ENCODE data around the gene GPR153.

Gene GPR153

GRCh38 chr1:6251233-6251632 lies 9.7 kb downstream of the GPR153 start:
- in situ Hi-C loops (cut with MboI; ENCODE audit: low sequenced_read_pairs), result loop anchor here (10.0 kb wide), 1 partner anchor 94 kb away; no protein-coding TSS in a partner anchor

- in situ Hi-C loops (cut with MboI; ENCODE audit: low sequenced_read_pairs), result loop anchor here (10.0 kb wide), 2 partner anchors 95 to 155 kb away; no protein-coding TSS in a partner anchor
These were observed 10.9 kb downstream of the GPR153 start for GRCh38 chr1:6249739-6250689.

GRCh38 chr1:6248932-6249738 lies 11.8 kb downstream of the GPR153 start:
- in situ Hi-C loops (cut with MboI; ENCODE audit: low sequenced_read_pairs), result loop anchor here (10.0 kb wide), 1 partner anchor 156 kb away; no protein-coding TSS in a partner anchor

GRCh38 chr1:6248161-6248776 lies 12.6 kb downstream of the GPR153 start:
- in situ Hi-C loops (cut with MboI; ENCODE audit: low sequenced_read_pairs), result loop anchor here (10.0 kb wide), 1 partner anchor 157 kb away; no protein-coding TSS in a partner anchor

GRCh38 chr1:6247651-6248050 lies 13.2 kb downstream of the GPR153 start:
- in situ Hi-C loops (cut with MboI; ENCODE audit: low sequenced_read_pairs), result loop anchor here (10.0 kb wide), 1 partner anchor 157 kb away; no protein-coding TSS in a partner anchor

GRCh38 chr1:6246497-6247467 lies 14.1 kb downstream of the GPR153 start:
- in situ Hi-C loops (cut with MboI; ENCODE audit: low sequenced_read_pairs), result loop anchor here (10.0 kb wide), 1 partner anchor 158 kb away; no protein-coding TSS in a partner anchor

GRCh38 chr1:6245869-6246496 lies 14.9 kb downstream of the GPR153 start:
- in situ Hi-C loops (cut with MboI; ENCODE audit: low sequenced_read_pairs), result loop anchor here (10.0 kb wide), 1 partner anchor 159 kb away; no protein-coding TSS in a partner anchor

- in situ Hi-C loops (cut with MboI; ENCODE audit: low sequenced_read_pairs), result loop anchor here (10.0 kb wide), 1 partner anchor 160 kb away; no protein-coding TSS in a partner anchor
These were observed 15.6 kb downstream of the GPR153 start for GRCh38 chr1:6245086-6245868.

GRCh38 chr1:6244401-6245049 lies 16.4 kb downstream of the GPR153 start:
- in situ Hi-C loops (cut with MboI; ENCODE audit: low sequenced_read_pairs), result loop anchor here (10.0 kb wide), 1 partner anchor 160 kb away; no protein-coding TSS in a partner anchor

- in situ Hi-C loops (cut with MboI; ENCODE audit: low sequenced_read_pairs), result loop anchor here (10.0 kb wide), 1 partner anchor 161 kb away; no protein-coding TSS in a partner anchor
These were observed 16.9 kb downstream of the GPR153 start, which contains the start of gene HES3 for GRCh38 chr1:6243993-6244392. HES3 (plus strand) TSS chr1:6244179; CDS start chr1:6244366, 187 bp downstream.

GRCh38 chr1:6243053-6243834 lies 17.7 kb downstream of the GPR153 start:
- in situ Hi-C loops (cut with MboI; ENCODE audit: low sequenced_read_pairs), result loop anchor here (10.0 kb wide), 1 partner anchor 162 kb away; no protein-coding TSS in a partner anchor

- in situ Hi-C loops (cut with MboI; ENCODE audit: low sequenced_read_pairs), result loop anchor here (10.0 kb wide), 1 partner anchor 163 kb away; no protein-coding TSS in a partner anchor
These were observed 18.8 kb downstream of the GPR153 start for GRCh38 chr1:6241887-6242740.

GRCh38 chr1:6241107-6241886 lies 19.6 kb downstream of the GPR153 start:
- in situ Hi-C loops (cut with MboI; ENCODE audit: low sequenced_read_pairs), result loop anchor here (10.0 kb wide), 1 partner anchor 164 kb away; no protein-coding TSS in a partner anchor

GRCh38 chr1:6239950-6240768 lies 20.7 kb downstream of the GPR153 start:
- in situ Hi-C loops (cut with MboI; ENCODE audit: low sequenced_read_pairs), result loop anchor here (10.0 kb wide), 2 partner anchors 135 to 165 kb away; no protein-coding TSS in a partner anchor
